DOHH2 (cell line): ENCODE measurements around the gene PAF1.

Source experiments
- H3F3A ChIP-seq: fragments of 200-600 bp; sonication (generic), shearing (Covaris generic); 2 replicates; pipeline ENCODE4 v1.6.0; 2016; ENCODE audit warnings: antibody characterized with exemption, mild to moderate bottlenecking; ENCODE audit not compliant: control insufficient read depth, insufficient read depth
- H3K27ac ChIP-seq: fragments of 200-600 bp; sonication (generic); 2 replicates; pipeline ENCODE4 v1.5.1; 2014; ENCODE audit warnings: low read depth, mild to moderate bottlenecking, low read length, moderate library complexity
- H3K27me3 ChIP-seq: fragments of 200-600 bp; sonication (generic); 2 replicates; pipeline ENCODE4 v1.6.1; 2014; ENCODE audit warnings: mild to moderate bottlenecking, low read length, mixed read lengths; ENCODE audit not compliant: control insufficient read depth
- H3K36me3 ChIP-seq: fragments of 200-600 bp; sonication (generic); 2 replicates; pipeline ENCODE4 v1.6.1; 2014; ENCODE audit warnings: mild to moderate bottlenecking, low read length, moderate library complexity, mixed read lengths; ENCODE audit not compliant: control insufficient read depth
- H3K4me1 ChIP-seq: fragments of 200-600 bp; sonication (generic); 2 replicates; pipeline ENCODE4 v1.6.1; 2014; ENCODE audit warnings: mild to moderate bottlenecking, low read length, mixed read lengths; ENCODE audit not compliant: control insufficient read depth
- H3K4me2 ChIP-seq: fragments of 200-600 bp; sonication (generic); 2 replicates; pipeline ENCODE4 v1.6.0; 2014; ENCODE audit warnings: mild to moderate bottlenecking, low read length, moderate library complexity
- H3K4me3 ChIP-seq: fragments of 200-600 bp; sonication (generic); 2 replicates; pipeline ENCODE4 v1.5.1; 2014; ENCODE audit warnings: mild to moderate bottlenecking, low read length, mixed read lengths
- H3K79me2 ChIP-seq: fragments of 200-600 bp; sonication (generic); 2 replicates; pipeline ENCODE4 v1.6.1; 2014; ENCODE audit warnings: mild to moderate bottlenecking, low read length, mixed read lengths; ENCODE audit not compliant: control insufficient read depth
- H3K9me2 ChIP-seq: fragments of 200-600 bp; sonication (generic); replicated peaks from 2 replicates; pipeline ENCODE4 v1.6.1; 2014; ENCODE audit warnings: mild to moderate bottlenecking, low read length, mixed read lengths; ENCODE audit not compliant: control insufficient read depth
- H3K9me3 ChIP-seq: fragments of 200-600 bp; sonication (generic); 2 replicates; pipeline ENCODE4 v1.6.1; 2014; ENCODE audit warnings: antibody characterized with exemption, low read length, mixed read lengths; ENCODE audit not compliant: control insufficient read depth, insufficient read depth
- H4K20me1 ChIP-seq: fragments of 200-600 bp; sonication (generic); 2 replicates; pipeline ENCODE4 v1.6.0; 2014; ENCODE audit warnings: low read depth, mild to moderate bottlenecking, antibody characterized with exemption, low read length, moderate library complexity; ENCODE audit not compliant: control insufficient read depth, insufficient read depth
- EZH2phosphoT487 ChIP-seq: fragments of 200-600 bp; sonication (generic); IDR thresholded peaks from 2 replicates; pipeline ENCODE4 v1.6.1; 2017; ENCODE audit warnings: borderline replicate concordance, mild to moderate bottlenecking, antibody characterized with exemption, low read length, moderate library complexity, mixed read lengths
- TF ChIP-seq, protein P1 (sequence below): fragments of 200-600 bp; sonication (generic); IDR thresholded peaks from one replicate; pipeline ENCODE4 v1.5.1; 2014; ENCODE audit warnings: antibody characterized with exemption, mild to moderate bottlenecking, low read depth, low read length; ENCODE audit not compliant: poor library complexity, severe bottlenecking

The PAF1 gene

DNA sequence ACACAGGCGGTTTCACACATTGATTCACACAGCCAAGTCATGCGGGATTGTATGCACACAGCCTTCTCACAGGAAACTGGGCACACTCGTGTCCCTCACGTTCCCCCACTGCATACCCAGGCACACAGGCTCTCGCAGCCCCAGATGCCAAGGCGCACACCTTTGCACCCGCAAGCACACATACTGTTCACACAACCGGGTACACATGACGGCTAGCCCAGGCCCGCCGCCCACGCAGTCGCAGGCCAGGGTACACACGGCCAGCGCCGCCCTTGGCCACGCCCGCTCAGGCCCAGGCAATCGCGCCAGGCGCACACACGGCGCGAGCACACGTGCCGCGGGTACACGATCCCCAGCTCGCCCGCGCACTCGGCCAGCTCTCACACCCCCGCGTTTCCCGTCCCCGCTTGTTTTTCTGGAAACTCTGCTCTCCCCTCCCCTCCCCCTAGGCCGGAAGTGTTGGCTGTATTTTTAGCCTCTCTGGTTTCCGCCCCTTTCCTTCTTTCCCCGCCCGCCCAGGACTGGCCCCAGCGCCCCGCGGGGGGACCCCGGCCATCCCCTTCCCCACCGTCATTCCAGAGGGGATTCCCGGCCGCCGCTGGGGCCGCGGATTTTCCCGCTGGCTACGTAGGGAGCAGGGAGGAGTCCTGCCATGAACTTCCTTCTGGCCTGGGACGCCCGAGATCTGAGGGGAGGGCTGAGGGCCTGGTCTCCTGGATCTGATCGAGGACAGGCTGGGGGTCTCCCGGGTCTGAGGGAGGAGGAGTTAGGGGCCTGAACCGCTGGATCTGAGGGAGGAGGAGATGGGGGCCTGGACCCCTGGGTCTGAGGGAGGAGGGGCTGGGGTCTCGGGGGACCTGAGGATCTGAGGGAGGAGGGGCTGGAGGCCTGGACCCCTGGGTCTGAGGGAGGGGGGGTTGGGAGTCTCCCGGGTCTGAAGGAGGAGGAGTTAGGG lies 11.7 kb upstream of the PAF1 start:
- Histone ChIP-seq H3K9me2 (no peaks in the 10 kb centered on the region), H3K27ac (peak overlapping the region; percentile 97), H3K4me3 (peak overlapping the region; percentile 99), H3K4me1 (peaks cover 84% of the 10 kb centered on the region), H4K20me1 (no peaks in the 10 kb centered on the region), H3K4me2 (peak overlapping the region; percentile 97), H3K9me3 (no peaks in the 10 kb centered on the region), H3F3A (peaks cover 38% of the 10 kb centered on the region), H3K36me3 (peaks cover 19% of the 10 kb centered on the region), H3K27me3 (no peaks in the 10 kb centered on the region), H3K79me2 (peaks cover 30% of the 10 kb centered on the region)
- TF ChIP-seq, protein P1, sequence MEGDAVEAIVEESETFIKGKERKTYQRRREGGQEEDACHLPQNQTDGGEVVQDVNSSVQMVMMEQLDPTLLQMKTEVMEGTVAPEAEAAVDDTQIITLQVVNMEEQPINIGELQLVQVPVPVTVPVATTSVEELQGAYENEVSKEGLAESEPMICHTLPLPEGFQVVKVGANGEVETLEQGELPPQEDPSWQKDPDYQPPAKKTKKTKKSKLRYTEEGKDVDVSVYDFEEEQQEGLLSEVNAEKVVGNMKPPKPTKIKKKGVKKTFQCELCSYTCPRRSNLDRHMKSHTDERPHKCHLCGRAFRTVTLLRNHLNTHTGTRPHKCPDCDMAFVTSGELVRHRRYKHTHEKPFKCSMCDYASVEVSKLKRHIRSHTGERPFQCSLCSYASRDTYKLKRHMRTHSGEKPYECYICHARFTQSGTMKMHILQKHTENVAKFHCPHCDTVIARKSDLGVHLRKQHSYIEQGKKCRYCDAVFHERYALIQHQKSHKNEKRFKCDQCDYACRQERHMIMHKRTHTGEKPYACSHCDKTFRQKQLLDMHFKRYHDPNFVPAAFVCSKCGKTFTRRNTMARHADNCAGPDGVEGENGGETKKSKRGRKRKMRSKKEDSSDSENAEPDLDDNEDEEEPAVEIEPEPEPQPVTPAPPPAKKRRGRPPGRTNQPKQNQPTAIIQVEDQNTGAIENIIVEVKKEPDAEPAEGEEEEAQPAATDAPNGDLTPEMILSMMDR: no peak
- TF ChIP-seq EZH2phosphoT487: no peak

DNA sequence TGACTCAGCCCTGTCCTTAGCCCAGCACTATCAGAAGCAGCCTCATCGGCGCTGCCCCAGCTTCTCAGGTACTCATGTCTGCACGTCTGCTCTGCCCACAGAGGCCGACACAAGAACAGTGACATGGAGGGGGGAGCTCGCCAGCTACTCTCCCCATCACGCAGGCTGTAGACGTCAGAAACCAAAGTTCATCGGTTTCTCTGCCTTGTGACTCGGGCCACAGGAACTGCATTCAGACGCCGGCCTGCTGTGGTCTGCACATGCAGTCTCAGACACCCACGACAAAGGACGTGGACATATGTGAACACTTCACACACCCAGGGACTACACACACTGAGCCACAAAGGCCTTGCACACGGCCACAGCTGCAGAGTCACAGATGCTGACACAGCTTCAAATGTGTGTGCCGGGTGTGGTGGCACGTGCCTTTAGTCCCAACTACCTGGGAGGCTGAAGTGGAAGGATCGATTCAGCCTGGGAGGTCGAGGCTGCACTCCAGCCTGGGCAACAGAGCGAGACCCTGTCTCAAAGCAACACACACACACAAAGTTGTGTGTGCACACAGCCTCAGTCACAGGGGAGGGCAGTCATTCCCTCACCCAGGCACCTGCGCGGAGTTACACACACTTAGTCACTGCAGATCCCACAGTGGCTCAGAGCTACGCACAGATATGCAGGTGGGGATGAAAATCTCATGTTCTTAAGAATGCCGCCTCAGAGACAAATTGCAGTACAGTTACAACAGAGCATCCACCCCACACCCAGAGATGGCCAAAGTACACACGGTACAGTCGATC lies 10.8 kb upstream of the PAF1 start:
- H4K20me1 ChIP-seq: no peaks in the 10 kb centered on the region
- no peaks in the 10 kb centered on the region for H3K9me2 ChIP-seq
- peak overlapping the region; percentile 97 for H3K4me2 ChIP-seq
- peaks cover 39% of the 10 kb centered on the region for H3F3A ChIP-seq
- no peaks in the 10 kb centered on the region for H3K9me3 ChIP-seq
- no peaks in the 10 kb centered on the region for H3K27me3 ChIP-seq
- peaks cover 90% of the 10 kb centered on the region for H3K4me1 ChIP-seq
- peaks cover 21% of the 10 kb centered on the region for H3K79me2 ChIP-seq
- H3K27ac ChIP-seq: peak overlapping the region; percentile 97
- peaks cover 15% of the 10 kb centered on the region for H3K36me3 ChIP-seq
- TF ChIP-seq EZH2phosphoT487: no peak
- TF ChIP-seq, protein P1: no peak
- H3K4me3 ChIP-seq: peak overlapping the region; percentile 99

DNA sequence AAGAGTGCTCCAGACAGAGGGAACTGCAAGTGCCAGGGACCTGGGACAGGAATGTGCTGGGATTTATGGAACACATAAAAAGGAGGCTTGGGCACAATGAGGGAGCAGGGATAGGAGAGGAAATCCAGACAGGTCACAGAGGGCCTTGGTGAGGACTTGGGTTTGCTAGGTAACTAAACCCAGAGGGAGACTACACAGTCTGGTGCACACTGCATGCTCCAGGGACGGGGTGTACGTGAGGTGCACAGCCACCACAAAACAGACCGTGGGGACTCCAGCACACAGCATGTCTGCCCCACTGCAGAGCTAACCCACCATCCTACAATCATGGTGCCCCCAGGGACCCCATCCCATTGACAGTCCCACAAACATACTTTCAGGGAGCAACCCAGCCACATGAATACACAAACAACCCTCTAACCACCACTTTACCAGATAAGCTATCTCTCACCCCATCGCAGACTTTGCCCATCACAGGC lies 10.2 kb upstream of the PAF1 start:
- TF ChIP-seq, protein P1: no peak
- TF ChIP-seq EZH2phosphoT487: no peak
- Histone ChIP-seq H3K36me3 (peaks cover 14% of the 10 kb centered on the region; the same call in 1 of the 2 replicates), H3K9me3 (no peaks in the 10 kb centered on the region), H3K27me3 (no peaks in the 10 kb centered on the region), H3K4me3 (peak overlapping the region; percentile 99), H3F3A (peaks cover 39% of the 10 kb centered on the region), H3K9me2 (no peaks in the 10 kb centered on the region), H3K4me1 (peaks cover 88% of the 10 kb centered on the region), H3K27ac (peak overlapping the region; percentile 97), H3K79me2 (peaks cover 20% of the 10 kb centered on the region), H4K20me1 (no peaks in the 10 kb centered on the region), H3K4me2 (peak overlapping the region; percentile 97)
